GM12872 (cell line): Measurements from ENCODE around the gene SLC1A2.

Source experiments
- CTCF ChIP-seq: IDR thresholded peaks from 3 replicates; pipeline ENCODE4 v1.5.1; 2011; ENCODE audit warnings: low read depth, mild to moderate bottlenecking, low read length, moderate library complexity; ENCODE audit not compliant: insufficient read depth

Gene SLC1A2

GRCh38 chr11:35394941-35395340 is 24.4 kb downstream of the SLC1A2 start:
- no peak for TF ChIP-seq CTCF

- no peak for TF ChIP-seq CTCF
Measured at GRCh38 chr11:35393098-35393497, 26.3 kb downstream of the SLC1A2 start.

GRCh38 chr11:35391922-35392688 is 27.3 kb downstream of the SLC1A2 start:
- peak; percentile 87 for TF ChIP-seq CTCF

GRCh38 chr11:35390737-35391682 is 28.3 kb downstream of the SLC1A2 start:
- no peak for TF ChIP-seq CTCF

GRCh38 chr11:35389897-35390465 is 29.4 kb downstream of the SLC1A2 start:
- TF ChIP-seq CTCF, result no peak

- no peak for TF ChIP-seq CTCF
Measured at GRCh38 chr11:35389112-35389511, 30.2 kb downstream of the SLC1A2 start.

GRCh38 chr11:35388061-35388460 is 31.3 kb downstream of the SLC1A2 start:
- no peak for TF ChIP-seq CTCF
